Measurements from ENCODE around the gene H1-8.
"Not testable (repeated sequence)": the region's sequence is repeated elsewhere in the genome, so short reads cannot be mapped to it uniquely, and the experiment has no call there.

Gene H1-8

GRCh38 chr3:129507181-129507831, 35.7 kb upstream of the H1-8 start:
- no peak overlapping the region for H3K4me3 ChIP-seq (ENCODE audit: control insufficient read depth, low read depth, low read length)
- TF ChIP-seq, protein P1, sequence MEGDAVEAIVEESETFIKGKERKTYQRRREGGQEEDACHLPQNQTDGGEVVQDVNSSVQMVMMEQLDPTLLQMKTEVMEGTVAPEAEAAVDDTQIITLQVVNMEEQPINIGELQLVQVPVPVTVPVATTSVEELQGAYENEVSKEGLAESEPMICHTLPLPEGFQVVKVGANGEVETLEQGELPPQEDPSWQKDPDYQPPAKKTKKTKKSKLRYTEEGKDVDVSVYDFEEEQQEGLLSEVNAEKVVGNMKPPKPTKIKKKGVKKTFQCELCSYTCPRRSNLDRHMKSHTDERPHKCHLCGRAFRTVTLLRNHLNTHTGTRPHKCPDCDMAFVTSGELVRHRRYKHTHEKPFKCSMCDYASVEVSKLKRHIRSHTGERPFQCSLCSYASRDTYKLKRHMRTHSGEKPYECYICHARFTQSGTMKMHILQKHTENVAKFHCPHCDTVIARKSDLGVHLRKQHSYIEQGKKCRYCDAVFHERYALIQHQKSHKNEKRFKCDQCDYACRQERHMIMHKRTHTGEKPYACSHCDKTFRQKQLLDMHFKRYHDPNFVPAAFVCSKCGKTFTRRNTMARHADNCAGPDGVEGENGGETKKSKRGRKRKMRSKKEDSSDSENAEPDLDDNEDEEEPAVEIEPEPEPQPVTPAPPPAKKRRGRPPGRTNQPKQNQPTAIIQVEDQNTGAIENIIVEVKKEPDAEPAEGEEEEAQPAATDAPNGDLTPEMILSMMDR (IDR thresholded peaks at IDR 0.05; ENCODE audit: control insufficient read depth, insufficient read depth, low read depth, low read length, missing control alignments) = no peak
- no peak for DNase-seq (ENCODE audit: low read depth)

GRCh38 chr3:129512595-129512994, 30.4 kb upstream of the H1-8 start:
- no peak for DNase-seq (ENCODE audit: low read depth)
- TF ChIP-seq, protein P1 (IDR thresholded peaks at IDR 0.05; ENCODE audit: control insufficient read depth, insufficient read depth, low read depth, low read length, missing control alignments) = no peak
- no peak overlapping the region for H3K4me3 ChIP-seq (ENCODE audit: control insufficient read depth, low read depth, low read length)

GRCh38 chr3:129513705-129514104, 29.3 kb upstream of the H1-8 start:
- no peak for DNase-seq (ENCODE audit: low read depth)
- TF ChIP-seq, protein P1 (IDR thresholded peaks at IDR 0.05; ENCODE audit: control insufficient read depth, insufficient read depth, low read depth, low read length, missing control alignments) = no peak

DNA sequence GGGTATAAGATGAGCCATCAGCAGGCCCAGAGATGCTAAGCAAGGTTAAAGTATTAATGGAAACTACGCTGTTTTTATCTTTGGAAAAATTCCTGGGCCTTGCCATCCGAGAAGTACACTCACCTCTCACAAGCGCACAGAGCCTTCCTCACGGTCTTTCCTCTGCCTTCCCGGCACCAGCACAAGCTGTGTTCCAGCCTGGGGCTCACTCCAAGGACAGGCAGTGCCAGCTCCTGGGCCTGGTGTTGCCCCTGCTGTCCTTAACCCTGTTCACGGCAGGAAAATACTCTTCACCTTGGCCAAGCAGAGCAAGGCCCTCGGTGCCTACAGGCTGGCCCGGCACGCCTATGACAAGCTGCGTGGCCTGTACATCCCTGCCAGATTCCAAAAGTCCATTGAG, 28.9 kb upstream of the H1-8 start:
- H3K4me3 ChIP-seq (ENCODE audit: control insufficient read depth, low read depth, low read length) = no peak overlapping the region
- TF ChIP-seq, protein P1 (IDR thresholded peaks at IDR 0.05; ENCODE audit: control insufficient read depth, insufficient read depth, low read depth, low read length, missing control alignments) = no peak
- no peak for DNase-seq (ENCODE audit: low read depth)

More at GRCh38 chr3:129513705-129514104, 29.3 kb upstream of the H1-8 start:
- H3K4me3 ChIP-seq (ENCODE audit: control insufficient read depth, low read depth, low read length) = no peak overlapping the region

- TF ChIP-seq, protein P1 (IDR thresholded peaks at IDR 0.05; ENCODE audit: control insufficient read depth, insufficient read depth, low read depth, low read length, missing control alignments) = no peak
- DNase-seq (ENCODE audit: low read depth) = no peak
- H3K4me3 ChIP-seq (ENCODE audit: control insufficient read depth, low read depth, low read length) = no peak overlapping the region
Measured at GRCh38 chr3:129514563-129514962, 28.4 kb upstream of the H1-8 start.

DNA sequence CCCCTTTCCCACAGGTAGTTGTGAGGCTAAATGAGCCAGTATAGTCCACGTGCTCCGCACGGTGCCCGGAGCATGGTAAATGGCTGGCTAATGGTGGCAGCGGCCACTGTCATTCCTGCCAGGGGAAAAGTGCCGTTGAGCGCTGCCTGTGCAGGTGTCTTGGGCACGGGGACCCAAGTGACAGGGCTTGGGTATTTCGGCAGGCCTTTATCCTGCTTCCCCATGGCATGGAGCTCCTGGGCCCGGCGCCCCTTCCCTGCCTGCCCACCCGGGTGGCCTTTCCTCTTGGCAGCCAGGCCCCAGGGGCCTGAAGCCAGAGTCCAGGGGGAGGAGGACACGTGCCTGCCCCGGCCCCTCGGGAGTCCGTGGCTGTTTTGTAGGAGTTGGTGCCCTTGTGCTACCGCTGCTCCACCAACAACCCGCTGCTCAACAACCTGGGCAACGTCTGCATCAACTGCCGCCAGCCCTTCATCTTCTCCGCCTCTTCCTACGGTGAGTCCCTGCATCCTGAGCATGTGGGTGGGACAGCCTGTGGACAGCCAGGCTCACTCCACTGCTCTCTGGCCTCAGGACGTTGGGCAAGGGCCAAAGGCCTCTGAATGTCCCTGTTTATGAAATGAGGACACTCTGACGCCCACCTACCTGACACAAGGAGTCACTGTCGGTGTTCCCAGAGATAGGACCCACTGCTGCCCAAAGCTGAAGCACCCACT, 27.7 kb upstream of the H1-8 start:
- not testable (repeated sequence) for DNase-seq (ENCODE audit: low read depth); H3K4me3 ChIP-seq (ENCODE audit: control insufficient read depth, low read depth, low read length)

DNA sequence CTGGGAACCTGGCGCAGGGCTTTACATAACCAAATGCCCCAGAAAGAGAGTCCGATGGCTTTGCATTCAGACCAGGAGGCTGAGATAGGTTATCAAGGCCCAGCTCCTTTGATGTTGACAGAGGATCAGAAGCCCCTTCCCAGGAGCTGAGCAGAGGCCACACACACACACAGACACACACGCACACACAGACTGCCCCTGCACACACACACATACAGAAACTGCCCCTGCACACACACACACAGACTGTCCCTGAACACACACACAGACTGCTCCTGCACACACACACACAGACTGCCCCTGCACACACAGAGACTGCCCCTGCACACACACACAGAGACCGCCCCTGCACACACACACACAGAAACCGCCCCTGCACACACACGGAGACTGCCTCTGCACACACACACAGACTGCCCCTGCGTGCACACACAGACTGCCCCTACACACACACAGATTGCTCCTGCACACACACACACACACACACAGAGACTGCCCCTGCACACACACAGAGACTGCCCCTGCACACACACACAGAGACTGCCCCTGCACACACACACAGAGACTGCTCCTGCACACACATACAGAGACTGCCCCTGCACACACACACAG, 27.0 kb upstream of the H1-8 start:
- not testable (repeated sequence) for DNase-seq (ENCODE audit: low read depth); H3K4me3 ChIP-seq (ENCODE audit: control insufficient read depth, low read depth, low read length)
